MV-4-11 (cell line): ENCODE measurements around the gene FAM151B.
"Not testable (repeated sequence)": the region's sequence is repeated elsewhere in the genome, so short reads cannot be mapped to it uniquely, and the experiment has no call there.

Experiments
- DNase-seq: peaks from one replicate; lab custom pipeline; 2025; lab: John Stamatoyannopoulos, UW

Gene FAM151B, protein sequence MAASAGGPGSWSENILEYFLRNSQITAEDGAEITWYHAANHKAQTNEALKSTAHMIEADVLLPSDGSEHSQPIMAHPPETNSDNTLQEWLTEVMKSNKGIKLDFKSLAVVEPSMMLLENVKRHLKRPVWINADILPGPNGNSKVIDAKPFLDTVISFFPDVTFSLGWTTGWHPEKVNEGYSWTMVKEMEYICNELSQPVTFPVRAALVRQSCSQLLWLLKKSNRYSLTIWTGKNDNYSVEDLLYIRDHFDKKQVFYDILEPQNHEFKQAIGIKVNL

DNA sequence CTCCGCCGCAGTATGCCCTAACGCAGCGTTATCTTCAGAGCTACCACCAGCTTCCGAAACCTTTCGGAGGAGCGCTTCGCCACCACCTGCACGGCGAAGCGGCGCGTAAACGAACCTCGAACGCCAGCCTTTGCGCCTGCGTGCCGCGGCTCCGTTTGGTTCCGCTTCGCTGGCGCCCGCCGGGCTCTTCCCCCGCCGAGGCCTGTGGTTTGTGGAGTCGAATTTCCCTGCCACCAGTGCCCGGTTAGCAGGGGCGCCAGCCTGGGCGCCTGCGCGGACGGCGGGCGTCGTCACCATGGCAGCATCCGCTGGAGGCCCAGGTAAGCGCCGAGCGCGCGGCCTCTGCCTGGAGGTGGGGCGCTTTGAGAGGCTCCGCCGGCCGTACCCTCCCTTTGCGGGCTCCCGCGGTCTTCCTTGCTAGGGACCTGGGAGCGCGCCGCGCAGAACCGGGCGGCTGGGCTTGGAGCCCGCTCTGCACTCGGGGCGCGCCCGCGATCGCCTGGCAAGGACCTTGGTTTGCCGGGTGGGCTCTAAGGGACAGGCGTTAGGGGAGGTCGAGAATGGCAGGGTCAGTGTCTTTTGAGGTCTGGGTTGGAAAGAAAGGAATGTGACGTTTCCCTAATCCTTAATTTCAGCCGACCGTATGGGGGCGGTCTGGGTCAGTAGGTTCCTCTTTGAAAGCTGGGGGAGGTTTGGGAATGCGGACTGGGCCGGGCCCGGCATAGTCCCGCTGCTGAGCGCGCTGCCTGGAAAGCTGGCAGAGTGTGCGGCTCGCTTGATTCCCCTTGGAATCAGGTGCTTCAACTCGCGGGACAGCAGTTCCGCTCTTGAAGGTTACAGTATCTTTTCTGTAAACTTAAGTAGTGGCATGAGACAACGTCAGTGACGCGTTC is at the start of gene FAM151B:
TSS of gene FAM151B (plus strand) at position 272 of the 893 bp plus-strand sequence. CDS start at position 296, 24 bp downstream.
- peak; percentile 78 for DNase-seq

- no peak for DNase-seq
Observed at GRCh38 chr5:80438739-80439138, 49.2 kb upstream of the FAM151B start.

- DNase-seq = no peak
Observed at GRCh38 chr5:80439213-80439612, 48.7 kb upstream of the FAM151B start.

DNA sequence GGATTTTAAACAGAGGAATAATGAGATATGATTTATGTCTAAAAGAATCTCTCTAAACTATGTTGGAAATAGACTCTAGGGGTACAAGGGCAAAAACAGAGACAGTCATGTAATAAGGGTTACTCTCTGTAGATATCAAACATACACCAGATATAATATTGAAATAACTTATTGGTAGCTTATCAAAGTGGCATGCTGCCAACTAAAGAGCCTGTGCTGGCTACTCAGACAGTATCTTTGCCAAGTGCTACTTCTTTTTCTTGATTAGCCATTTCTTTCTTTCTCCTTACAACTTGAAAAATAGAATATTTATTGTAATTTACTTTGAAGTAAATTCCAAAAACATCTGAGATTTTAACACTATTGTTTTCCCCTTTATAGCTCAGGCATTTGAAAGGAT is 45.2 kb upstream of the FAM151B start:
- no peak for DNase-seq

GRCh38 chr5:80453366-80453765 is 34.5 kb upstream of the FAM151B start:
- no peak for DNase-seq

- no peak for DNase-seq
Observed at GRCh38 chr5:80463269-80463668, 24.6 kb upstream of the FAM151B start.

DNA sequence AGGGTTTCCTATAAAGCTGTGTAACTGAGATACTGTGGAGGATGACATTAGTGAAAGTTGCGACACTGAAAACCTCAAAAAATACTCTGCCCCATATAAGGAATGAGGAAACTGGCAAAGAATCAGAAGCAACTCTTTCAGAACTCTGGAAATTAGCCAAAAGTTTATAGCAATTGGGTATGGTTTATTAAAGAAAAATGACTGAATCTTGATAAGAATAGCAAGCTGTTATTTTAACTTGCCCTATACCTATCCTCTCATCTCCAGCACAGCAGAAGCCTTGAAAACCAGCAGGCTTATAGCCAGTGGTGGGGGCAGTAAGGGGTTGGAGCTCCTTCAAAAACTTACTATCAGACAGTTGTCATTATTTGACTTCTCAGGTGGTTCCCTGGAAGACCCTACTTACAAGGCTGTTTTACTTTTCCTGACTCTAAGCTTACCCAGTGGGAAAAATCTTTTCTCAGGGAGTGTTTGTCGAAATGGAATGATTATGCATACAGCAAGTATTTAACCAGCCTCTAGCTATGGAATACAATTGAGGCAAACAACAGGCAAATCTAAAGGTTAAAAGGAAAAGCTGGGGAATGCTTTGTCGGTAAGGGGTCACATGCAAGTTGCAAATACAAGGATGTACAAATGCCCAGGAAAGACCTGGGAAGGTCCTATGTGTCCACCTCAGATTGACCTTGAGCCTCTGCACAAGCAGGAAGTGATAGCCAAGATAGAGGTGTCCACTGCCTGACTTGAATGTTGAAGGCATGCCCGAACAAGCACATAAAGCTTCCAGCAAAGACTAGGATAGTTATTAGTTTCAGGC is 21.0 kb upstream of the FAM151B start:
- DNase-seq = peak; percentile 69

DNA sequence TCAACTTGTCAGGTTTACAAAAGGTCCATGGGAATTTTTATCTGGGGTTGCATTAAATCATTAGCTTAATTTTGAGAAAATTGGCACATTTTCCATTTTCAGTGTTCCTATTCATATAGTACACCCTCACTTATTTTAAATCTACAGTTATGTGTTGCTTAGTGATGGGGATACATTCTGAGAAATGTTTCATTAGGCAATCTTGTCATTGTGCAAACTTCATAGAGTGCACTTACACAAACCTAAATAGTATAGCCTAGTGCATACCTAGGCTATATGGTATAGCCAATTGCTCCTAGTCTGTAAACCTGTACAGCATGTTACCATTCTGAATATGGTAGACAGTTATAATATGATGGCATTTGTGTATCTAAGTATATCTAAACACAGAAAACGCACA is 19.8 kb upstream of the FAM151B start:
- peak; percentile 12 for DNase-seq

GRCh38 chr5:80470631-80471030 is 17.3 kb upstream of the FAM151B start:
- not testable (repeated sequence) for DNase-seq

- DNase-seq = no peak
Observed at GRCh38 chr5:80474929-80475328, 13.0 kb upstream of the FAM151B start.

DNA sequence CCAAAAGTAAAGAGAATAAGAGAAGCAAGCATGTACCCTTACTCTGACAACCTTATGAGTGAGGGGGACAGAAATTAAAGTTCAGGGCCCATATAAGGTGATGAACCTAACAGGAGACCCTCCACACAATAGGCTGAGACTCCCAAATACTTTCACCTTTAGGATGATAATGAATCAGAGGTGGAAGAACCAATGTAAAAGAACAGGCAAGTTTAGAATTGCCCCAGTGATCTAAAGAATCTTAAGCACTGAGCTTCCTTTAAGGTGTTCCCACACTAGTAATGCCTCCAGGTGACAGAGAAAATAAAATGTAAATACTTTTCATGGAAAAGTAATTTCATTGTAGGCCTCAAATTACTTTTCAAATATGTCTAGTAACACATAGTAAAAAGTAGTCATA is 8.2 kb upstream of the FAM151B start:
- no peak for DNase-seq

GRCh38 chr5:80480354-80480753 is 7.5 kb upstream of the FAM151B start:
- DNase-seq = no peak

DNA sequence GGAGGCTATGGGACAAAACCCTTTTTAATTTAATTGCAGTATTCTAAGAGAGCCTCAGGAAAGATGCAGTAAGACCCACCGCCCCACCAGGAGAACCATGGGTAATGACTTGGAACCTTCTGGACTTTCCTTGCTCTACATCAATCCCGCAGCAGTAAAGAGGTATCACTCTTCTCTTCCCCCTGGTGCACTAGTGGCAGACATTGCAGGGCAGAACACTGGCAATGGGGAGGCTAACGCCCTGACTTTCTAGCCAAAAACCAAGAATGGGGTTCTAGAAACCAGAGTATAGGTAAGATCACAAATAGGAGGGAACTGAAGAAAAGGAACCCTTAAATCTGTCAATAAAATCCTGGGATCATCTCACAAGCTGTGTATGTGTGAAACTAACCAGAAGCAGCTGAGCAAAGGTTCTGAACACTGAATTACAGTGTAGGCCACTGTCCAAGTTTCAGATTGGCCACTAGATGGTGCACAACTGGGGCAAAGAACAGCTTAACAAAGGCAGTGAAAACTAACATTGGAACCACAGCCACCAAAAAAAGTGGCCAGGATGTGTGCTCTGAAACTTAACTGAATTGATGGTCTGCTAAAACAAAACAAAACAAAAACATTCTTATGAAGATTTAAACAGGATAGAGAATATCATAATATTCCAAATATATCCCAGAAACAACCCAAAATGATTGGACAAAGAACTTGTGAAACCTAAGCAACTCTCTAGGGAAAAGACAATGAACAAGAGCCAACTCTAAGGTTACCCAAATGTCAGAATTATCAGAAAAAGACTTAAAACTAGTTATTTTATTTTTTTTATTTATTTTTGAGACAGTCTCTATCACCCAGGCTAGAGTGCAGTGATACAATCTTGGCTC is 6.6 kb upstream of the FAM151B start:
- DNase-seq = peak; percentile 51

DNA sequence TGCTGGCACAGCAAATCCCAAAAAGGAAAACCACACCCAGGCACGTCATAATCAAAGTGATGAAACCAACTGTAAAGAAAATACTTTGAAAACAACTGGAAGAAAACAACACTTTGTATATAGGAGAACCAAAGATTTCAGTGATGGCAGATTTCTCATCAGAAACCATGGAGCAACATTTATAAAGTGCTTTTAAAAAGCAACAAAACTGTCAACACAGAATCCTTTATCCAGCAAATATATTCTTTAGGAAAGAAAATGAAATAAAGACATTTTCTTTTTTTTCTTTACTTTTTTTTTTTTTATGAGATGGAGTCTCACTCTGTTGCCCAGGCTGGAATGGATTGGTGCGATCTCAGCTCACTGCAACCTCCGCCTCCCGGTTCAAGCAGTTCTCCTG is 5.3 kb upstream of the FAM151B start:
- DNase-seq = no peak

DNA sequence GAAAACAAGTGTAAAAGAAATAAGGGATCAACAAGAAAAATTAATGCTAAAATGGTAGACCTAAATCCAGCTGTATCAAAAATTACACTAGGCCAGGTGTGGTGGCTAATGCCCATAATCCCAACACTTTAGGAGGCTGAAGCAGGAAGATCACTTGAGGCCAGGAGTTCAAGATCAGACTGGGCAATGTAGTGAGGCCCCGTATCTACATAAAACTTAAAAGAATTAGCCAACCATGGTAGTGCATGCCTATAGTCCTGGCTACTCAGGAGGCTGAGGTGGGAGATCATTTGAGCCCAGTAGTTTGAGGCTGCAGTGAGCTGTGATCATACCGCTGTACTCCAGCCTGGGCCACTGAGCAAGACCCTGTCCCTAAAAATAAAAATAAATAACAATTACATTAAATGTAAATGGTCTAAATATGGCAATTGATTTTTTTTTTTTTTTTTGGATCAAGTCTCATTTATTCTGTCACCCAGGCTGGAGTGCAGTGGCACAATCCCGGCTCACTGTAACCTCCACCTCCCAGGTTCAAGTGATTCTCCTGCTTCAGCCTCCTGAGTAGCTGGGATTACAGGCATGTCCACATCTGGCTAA is 4.2 kb upstream of the FAM151B start:
- no peak for DNase-seq

DNA sequence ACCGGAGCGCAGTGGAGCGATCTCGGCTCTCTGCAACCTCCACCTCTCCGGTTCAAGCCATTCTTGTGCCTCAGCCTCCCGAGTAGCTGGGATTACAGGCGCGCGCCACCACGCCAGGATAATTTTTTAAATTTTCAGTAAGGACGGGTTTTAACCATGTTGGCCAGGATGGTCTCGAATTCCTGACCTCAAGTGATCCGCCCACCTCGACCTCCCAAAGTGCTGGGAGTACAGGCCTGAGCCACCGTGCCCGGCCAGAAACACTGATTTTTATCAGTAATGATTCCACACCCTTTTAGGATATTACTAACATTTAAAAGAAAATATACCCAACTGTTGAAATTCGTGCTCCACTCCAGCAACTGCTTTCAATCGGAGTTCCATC is 464 bp upstream of the FAM151B start:
- no peak for DNase-seq

GRCh38 chr5:80491296-80491695 is 3.4 kb downstream of the FAM151B start:
- no peak for DNase-seq

DNA sequence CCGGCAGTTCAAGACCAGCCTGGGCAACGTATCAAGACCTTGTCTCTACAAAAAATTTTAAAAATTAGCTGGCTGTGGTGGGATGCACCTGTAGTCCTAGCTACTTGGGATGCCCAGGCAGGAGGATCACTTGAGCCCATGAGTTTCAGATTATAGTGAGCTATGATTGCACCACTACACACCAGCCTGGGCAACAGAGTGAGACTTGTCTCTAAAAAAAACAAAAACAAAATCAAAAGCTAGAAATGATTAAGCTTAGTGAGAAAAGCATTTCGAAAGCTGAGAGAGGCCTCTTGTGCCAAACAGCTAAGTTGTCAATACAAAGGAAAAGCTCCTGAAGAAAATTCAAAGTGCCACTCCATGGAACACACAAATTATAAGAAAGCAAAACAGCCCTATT is 4.8 kb downstream of the FAM151B start:
- no peak for DNase-seq

GRCh38 chr5:80493443-80493842 is 5.5 kb downstream of the FAM151B start:
- DNase-seq = not testable (repeated sequence)

DNA sequence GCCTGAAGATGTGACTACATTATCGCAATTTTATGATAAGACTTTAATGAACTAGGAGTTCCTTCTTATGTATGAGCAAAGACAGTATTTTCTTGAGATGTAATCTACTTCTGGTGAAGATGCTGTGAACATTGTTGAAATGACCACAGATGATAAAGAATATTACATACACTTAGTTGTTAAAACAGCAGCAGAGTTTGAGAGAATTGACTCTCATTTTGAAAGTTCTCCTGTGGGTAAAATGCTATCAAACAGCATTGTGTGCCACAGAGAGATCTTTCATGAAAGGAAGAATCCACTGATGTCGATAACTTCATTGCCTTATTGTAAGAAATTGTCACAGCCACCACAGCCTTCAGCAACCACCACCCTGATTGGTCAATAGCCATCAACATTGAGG is 8.0 kb downstream of the FAM151B start:
- no peak for DNase-seq

GRCh38 chr5:80502800-80503199 is 14.9 kb downstream of the FAM151B start:
- peak; percentile 76 for DNase-seq
